T-helper 22 cell (primary cell): Measurements from ENCODE around the gene PLEKHA6.
"Not testable (repeated sequence)": the region's sequence is repeated elsewhere in the genome, so short reads cannot be mapped to it uniquely, and the experiment has no call there.

Source experiments
- DNase-seq: peaks from one replicate; pipeline ENCODE4 v3.0.0-alpha.2; 2020; ENCODE audit warnings: low read depth

PLEKHA6 gene

GRCh38 chr1:204310970-204311369 is 48.8 kb downstream of the PLEKHA6 start:
- not testable (repeated sequence) for DNase-seq

- no peak for DNase-seq
Observed at GRCh38 chr1:204308023-204308628, 51.6 kb downstream of the PLEKHA6 start.

DNA sequence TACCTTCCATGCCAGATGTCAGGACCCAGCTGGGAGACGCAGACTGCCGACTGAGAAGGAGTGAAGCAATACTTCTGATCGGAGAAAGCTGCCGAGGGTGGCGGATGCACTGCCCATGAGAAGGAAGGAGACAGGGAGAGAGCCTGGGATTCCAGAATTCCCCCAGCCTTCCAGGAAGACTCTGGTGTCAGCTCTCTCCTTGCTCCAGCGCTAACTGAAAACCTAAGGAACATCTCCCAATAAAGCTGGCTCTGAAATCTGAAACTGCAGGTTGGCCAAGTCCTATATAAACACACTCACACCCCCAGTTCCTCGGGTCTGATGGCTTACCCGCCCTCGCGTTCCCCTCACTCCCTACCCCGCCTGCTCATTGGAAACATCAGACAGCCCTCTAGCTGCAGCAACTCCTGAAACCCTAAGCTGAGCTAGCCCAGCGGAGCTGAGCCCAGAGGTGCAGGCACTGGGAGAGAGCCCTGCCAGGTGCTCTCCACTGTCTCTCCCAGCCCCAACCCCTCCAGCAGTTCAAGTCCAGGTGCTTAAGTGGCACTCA is 52.3 kb downstream of the PLEKHA6 start:
- DNase-seq: no peak

- DNase-seq: no peak
Observed at GRCh38 chr1:204306076-204306475, 53.7 kb downstream of the PLEKHA6 start.

- DNase-seq: no peak
Observed at GRCh38 chr1:204304067-204304466, 55.7 kb downstream of the PLEKHA6 start.

GRCh38 chr1:204302769-204303168 is 57.0 kb downstream of the PLEKHA6 start:
- DNase-seq: no peak

GRCh38 chr1:204301171-204301957 is 58.4 kb downstream of the PLEKHA6 start:
- DNase-seq: no peak

GRCh38 chr1:204299814-204300365 is 59.8 kb downstream of the PLEKHA6 start:
- DNase-seq: no peak

DNA sequence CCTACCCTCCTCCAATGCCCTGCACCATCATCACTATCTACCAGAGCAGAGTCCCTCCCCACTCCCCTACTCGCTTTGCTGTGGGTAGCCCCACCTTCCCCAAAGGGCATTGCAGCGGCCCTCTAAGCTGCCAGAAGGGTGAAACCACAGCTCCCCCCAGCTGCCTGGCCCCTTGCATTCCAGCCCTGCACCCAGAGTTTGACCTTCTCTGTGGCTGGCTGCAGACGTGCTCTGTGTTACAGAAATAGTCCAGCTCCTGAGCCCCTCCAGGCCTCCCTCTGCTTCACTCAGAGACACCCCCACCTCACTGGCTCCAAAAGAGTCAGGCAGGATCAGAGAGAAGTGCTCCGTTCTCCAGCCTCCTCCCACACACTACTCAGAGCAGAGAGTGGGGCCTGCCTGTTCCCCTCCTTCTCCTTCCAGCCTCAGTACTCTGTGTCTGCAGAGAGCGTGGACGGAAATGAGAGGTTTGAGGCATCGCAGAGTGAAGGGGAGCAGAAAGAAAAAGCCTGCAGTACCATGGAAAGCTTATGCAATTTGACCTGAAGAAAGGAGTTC is 63.2 kb downstream of the PLEKHA6 start:
- no peak for DNase-seq

GRCh38 chr1:204295671-204296070 is 64.1 kb downstream of the PLEKHA6 start:
- no peak for DNase-seq

DNA sequence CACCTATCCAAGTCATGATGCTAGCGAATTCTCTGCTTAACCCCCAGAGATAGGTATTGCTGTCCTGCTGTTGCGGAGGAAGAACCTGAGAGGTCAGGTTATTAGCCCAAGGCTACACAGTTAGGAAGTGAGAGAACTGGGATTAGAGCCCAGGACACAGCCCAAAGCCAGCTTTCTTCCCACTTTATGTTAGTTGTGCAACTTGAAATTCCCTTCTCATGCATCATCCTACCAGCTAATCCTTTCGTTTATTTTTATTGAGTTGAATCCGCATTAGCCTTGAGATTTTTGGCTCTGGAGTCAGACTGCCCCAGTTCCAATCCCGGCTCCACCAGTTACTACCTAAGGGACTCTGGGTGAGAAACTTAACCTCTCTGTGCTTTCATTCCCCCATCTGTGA is 65.4 kb downstream of the PLEKHA6 start:
- no peak for DNase-seq

- no peak for DNase-seq
Observed at GRCh38 chr1:204293605-204294337, 66.0 kb downstream of the PLEKHA6 start.

GRCh38 chr1:204292740-204293139 is 67.0 kb downstream of the PLEKHA6 start:
- no peak for DNase-seq

- no peak for DNase-seq
Observed at GRCh38 chr1:204289280-204289679, 70.4 kb downstream of the PLEKHA6 start.

DNA sequence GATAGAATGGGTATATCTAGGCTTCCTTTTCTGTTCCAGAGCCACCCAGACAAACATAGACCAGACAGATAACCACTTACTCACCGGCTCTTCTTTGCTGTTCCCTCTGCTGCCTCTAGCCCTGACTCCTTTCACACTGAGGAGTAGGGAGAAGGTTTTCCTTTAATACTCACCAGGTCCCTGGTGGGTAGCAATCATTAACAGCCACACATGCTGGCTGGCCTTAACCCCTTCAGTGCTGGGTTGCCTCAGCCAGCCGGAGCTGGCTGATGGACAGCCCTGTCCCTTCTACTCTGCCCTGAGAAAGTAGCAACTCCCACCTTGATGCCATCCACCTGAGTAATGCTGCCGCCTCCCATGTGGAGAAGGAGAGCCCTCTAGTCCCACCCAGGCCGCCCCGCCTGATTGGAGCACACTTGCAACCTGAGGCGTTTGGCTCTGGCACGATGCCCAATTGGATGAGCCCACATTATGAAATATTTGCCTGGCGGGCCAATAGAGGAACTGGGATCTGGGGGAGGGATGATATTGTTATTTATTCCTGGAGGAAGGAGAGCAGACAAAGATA is 71.6 kb downstream of the PLEKHA6 start:
- DNase-seq: no peak

DNA sequence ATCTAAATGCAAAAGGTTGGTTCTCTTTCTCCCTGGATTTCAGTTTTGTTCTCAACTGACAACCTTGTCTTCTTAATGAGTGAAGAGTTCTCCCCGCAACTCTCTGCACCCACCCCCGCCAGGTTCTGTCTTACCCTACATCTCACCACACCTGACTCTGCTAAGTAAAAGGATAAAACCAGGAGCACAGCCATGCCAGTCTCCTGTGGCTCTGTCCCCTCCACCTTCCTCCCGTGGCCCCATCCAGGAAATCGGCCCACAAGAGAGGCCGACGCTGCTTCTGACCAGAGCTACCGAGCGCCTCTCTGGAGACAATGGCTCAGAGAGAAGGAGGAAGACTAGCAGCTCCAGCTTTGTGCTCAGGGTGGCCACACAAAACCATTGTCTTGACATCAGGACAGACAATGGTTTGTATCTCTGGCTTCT is 72.2 kb downstream of the PLEKHA6 start:
- no peak for DNase-seq

DNA sequence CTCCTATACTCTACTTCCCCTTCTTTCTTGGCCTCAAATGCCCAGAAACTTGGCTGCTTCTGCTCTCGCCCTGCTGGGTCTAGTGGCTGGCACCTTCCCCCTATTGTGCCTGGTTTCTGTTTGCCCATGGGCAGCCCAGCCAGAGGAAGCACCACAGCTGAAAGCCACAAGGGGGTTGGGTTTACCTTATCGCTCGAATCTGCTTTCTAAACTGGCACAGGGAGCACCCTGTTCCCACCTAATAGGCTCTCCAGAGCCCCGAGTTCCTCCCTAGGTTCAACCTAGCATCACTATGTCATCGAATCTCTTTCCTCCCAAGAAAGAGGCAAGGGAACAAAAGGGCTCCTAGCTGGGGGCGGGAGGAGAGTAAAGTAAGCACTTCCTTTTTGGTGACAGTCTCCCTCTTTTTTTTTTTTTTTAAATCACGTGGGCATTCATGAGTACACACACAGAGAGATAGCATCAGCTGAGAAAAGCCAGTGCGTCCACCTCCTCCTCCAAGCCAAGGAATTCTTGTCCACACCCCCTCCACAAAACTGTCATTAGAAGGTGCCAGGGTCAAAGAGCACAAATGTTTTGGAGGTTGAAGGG is 72.8 kb downstream of the PLEKHA6 start:
- DNase-seq: no peak

DNA sequence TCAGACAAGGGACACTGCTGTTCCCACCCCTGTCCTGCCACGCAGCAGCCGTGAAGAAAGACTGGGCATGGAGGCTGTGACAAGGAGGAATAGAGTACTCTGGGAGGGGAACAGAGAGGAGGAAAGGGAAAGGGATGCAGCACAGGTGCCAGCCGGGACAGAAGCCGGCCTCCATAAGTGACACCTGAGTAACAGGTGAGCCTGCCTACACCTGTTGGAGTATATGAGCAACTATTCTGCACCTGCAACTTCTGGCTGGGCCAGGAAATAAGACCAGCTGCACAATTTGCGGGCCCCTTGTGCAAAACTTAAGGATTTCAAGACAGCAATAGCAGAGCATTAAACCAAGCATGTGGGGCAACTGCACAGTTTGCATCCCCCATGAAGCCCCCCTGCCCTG is 73.4 kb downstream of the PLEKHA6 start:
- no peak for DNase-seq

DNA sequence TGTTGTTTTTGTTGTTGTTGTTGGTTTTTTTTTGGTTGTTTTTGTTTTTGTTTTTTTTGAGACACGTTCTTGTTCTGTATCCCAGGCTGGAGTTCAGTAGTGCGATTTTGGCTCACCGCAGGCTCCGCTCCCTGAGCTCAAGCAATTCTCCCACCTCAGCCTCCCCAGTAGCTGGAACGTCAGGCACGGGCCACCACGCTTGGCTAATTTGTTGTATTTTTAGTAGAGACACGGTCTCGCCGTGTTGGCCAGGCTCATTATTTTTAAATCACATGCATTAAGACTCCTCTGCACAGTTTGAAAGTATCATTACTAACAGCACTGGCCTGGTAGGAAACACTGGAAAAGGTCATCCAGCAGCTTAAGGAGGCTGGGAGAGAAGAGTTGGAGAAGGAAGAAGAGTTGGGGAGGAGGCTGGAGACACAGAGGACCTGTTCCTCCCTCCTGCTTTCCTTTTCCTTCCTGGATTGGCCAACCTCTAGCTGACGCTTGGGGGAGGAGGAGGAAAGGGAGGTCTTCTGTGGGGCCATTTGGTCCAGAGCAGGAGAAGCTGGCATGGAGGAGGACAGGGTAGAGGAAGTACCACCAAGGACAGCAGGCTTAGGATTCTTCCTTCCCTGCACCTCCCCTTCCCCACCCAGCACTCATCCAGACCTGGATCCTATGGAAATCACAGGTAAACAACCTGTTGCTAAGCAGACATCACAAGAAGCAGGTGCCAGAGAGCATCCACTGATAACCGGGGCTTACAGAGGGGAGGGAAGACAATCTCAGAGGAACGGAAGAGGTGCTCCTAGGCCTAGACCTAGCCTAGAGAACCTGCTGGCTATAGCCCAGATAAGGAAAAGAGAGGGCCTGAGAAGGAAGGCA is 74.1 kb downstream of the PLEKHA6 start:
- DNase-seq: no peak

- no peak for DNase-seq
Observed at GRCh38 chr1:204284929-204285328, 74.8 kb downstream of the PLEKHA6 start.
